Astrocyte (in vitro differentiated cells and primary cell): ENCODE results near the gene SLC4A3. TPM values are rescaled to one million over a fixed set of nuclear protein-coding genes. Genes with fewer than 3 reads are reported as not detected.

ENCODE experiments used
- DNase-seq: peaks from one replicate; pipeline ENCODE4 v3.0.0-alpha.2; 2010; ENCODE audit warnings: low read depth
- FAIRE-seq: peaks from 2 replicates; lab custom pipeline; 2011; peaks lifted over from hg19 to GRCh38; lab: Jason Lieb, UNC
- H2AFZ ChIP-seq: 2 replicates; pipeline ENCODE4 v1.6.0; 2012; ENCODE audit warnings: low read depth, low read length, inconsistent platforms
- H3K27ac ChIP-seq: 2 replicates; pipeline ENCODE4 v1.5.1; 2011; ENCODE audit warnings: low read depth, low read length, inconsistent platforms
- H3K27me3 ChIP-seq: 2 replicates; pipeline ENCODE4 v1.6.0; 2011; ENCODE audit warnings: low read length, inconsistent platforms; ENCODE audit not compliant: insufficient read depth
- H3K36me3 ChIP-seq: 2 replicates; pipeline ENCODE4 v1.5.1; 2011; ENCODE audit warnings: low read length, inconsistent platforms; ENCODE audit not compliant: insufficient read depth
- H3K4me1 ChIP-seq: 2 replicates; pipeline ENCODE4 v1.5.1; 2011; ENCODE audit warnings: low read length, inconsistent platforms; ENCODE audit not compliant: insufficient read depth
- H3K4me2 ChIP-seq: 2 replicates; pipeline ENCODE4 v1.6.0; 2012; ENCODE audit warnings: low read length, inconsistent platforms
- H3K4me3 ChIP-seq: 2 replicates; pipeline ENCODE4 v1.5.1; 2011; ENCODE audit warnings: low read depth, mild to moderate bottlenecking, low read length, inconsistent platforms; ENCODE audit not compliant: insufficient read depth
- H3K79me2 ChIP-seq: 2 replicates; pipeline ENCODE4 v1.6.0; 2012; ENCODE audit warnings: mild to moderate bottlenecking, low read length, inconsistent platforms; ENCODE audit not compliant: insufficient read depth
- H3K9ac ChIP-seq: 2 replicates; pipeline ENCODE4 v1.6.0; 2012; ENCODE audit warnings: mild to moderate bottlenecking, low read length, inconsistent platforms
- H3K9me3 ChIP-seq: 2 replicates; pipeline ENCODE4 v1.5.1; 2012; ENCODE audit warnings: low read depth, mild to moderate bottlenecking, low read length, inconsistent platforms; ENCODE audit not compliant: insufficient read depth
- H4K20me1 ChIP-seq: 2 replicates; pipeline ENCODE4 v1.6.0; 2012; ENCODE audit warnings: low read length, inconsistent platforms; ENCODE audit not compliant: insufficient read depth
- H3K27ac Mint-ChIP-seq: one replicate; pipeline ENCODE4 v1.8.0; 2021; ENCODE audit warnings: mild to moderate bottlenecking, mixed read lengths; ENCODE audit not compliant: unreplicated experiment
- H3K27me3 Mint-ChIP-seq: one replicate; pipeline ENCODE4 v1.8.0; 2021; ENCODE audit warnings: low read depth, mixed read lengths; ENCODE audit not compliant: unreplicated experiment
- H3K36me3 Mint-ChIP-seq: one replicate; pipeline ENCODE4 v1.8.0; 2021; ENCODE audit warnings: low read depth, mixed read lengths; ENCODE audit not compliant: unreplicated experiment
- H3K4me1 Mint-ChIP-seq: one replicate; pipeline ENCODE4 v1.8.0; 2021; ENCODE audit warnings: low read depth, mixed read lengths; ENCODE audit not compliant: unreplicated experiment
- H3K4me3 Mint-ChIP-seq: one replicate; pipeline ENCODE4 v1.8.0; 2021; ENCODE audit warnings: mild to moderate bottlenecking, moderate library complexity, mixed read lengths; ENCODE audit not compliant: unreplicated experiment
- H3K9me3 Mint-ChIP-seq: one replicate; pipeline ENCODE4 v1.8.0; 2021; ENCODE audit warnings: mild to moderate bottlenecking, mixed read lengths; ENCODE audit not compliant: unreplicated experiment
- CTCF ChIP-seq: IDR thresholded peaks from 2 replicates; pipeline ENCODE4 v1.5.1; 2011; ENCODE audit warnings: low read depth, mild to moderate bottlenecking, inconsistent platforms, low read length, moderate library complexity; ENCODE audit not compliant: insufficient read depth
- EZH2 ChIP-seq: IDR thresholded peaks from 2 replicates; pipeline ENCODE4 v1.6.1; 2012; ENCODE audit warnings: mild to moderate bottlenecking, low read length, inconsistent platforms; ENCODE audit not compliant: insufficient read depth
- total RNA-seq: library from RNA; stranded (reverse); gene quantifications from 2 replicates; pipeline ENCODE4 v1.2.1, GENCODE V29; 2021

The SLC4A3 gene
- total RNA-seq, 1 donor from 2014 or later, result 11.2 TPM

- FAIRE-seq (no peak), DNase-seq (no peak)
- Histone ChIP-seq H3K9ac (no peak overlapping the region), H3K27me3 (peaks cover 6% of the 10 kb centered on the region), H3K27ac (no peak overlapping the region), H3K36me3 (no peaks in the 10 kb centered on the region), H3K4me1 (no peaks in the 10 kb centered on the region), H3K79me2 (no peaks in the 10 kb centered on the region), H4K20me1 (no peaks in the 10 kb centered on the region), H3K9me3 (no peaks in the 10 kb centered on the region), H3K4me2 (no peak overlapping the region), H2AFZ (no peak overlapping the region), H3K4me3 (no peak overlapping the region)
- Mint-ChIP-seq H3K27me3 (peaks cover 14% of the 10 kb centered on the region), H3K27ac (no peak overlapping the region), H3K9me3 (no peaks in the 10 kb centered on the region), H3K4me1 (no peaks in the 10 kb centered on the region), H3K36me3 (no peaks in the 10 kb centered on the region), H3K4me3 (no peak overlapping the region)
- TF ChIP-seq EZH2, result no peak
- no peak for TF ChIP-seq CTCF
These were observed 45.0 kb downstream of the SLC4A3 start for GRCh38 chr2:219672406-219672805.

GRCh38 chr2:219675221-219675620, 47.8 kb downstream of the SLC4A3 start:
- H3K9ac ChIP-seq, result no peak overlapping the region
- peaks cover 2% of the 10 kb centered on the region for H3K9me3 Mint-ChIP-seq
- no peak for FAIRE-seq
- peaks cover 12% of the 10 kb centered on the region for H3K27me3 Mint-ChIP-seq
- no peaks in the 10 kb centered on the region for H3K4me1 ChIP-seq
- peaks cover 6% of the 10 kb centered on the region for H3K27me3 ChIP-seq
- H3K4me3 Mint-ChIP-seq, result no peak overlapping the region
- no peaks in the 10 kb centered on the region for H3K36me3 Mint-ChIP-seq
- H3K9me3 ChIP-seq, result no peaks in the 10 kb centered on the region
- DNase-seq, result no peak
- H3K79me2 ChIP-seq, result no peaks in the 10 kb centered on the region
- no peak overlapping the region for H3K4me3 ChIP-seq
- no peaks in the 10 kb centered on the region for H3K4me1 Mint-ChIP-seq
- H3K4me2 ChIP-seq, result no peak overlapping the region
- no peak overlapping the region for H3K27ac Mint-ChIP-seq
- H3K27ac ChIP-seq, result no peak overlapping the region
- no peaks in the 10 kb centered on the region for H4K20me1 ChIP-seq
- no peaks in the 10 kb centered on the region for H3K36me3 ChIP-seq
- H2AFZ ChIP-seq, result no peak overlapping the region
- TF ChIP-seq EZH2, result no peak
- no peak for TF ChIP-seq CTCF

- Histone ChIP-seq H3K4me3 (no peak overlapping the region), H3K9me3 (no peaks in the 10 kb centered on the region), H4K20me1 (no peaks in the 10 kb centered on the region), H3K27ac (no peak overlapping the region), H3K4me2 (no peak overlapping the region), H3K79me2 (no peaks in the 10 kb centered on the region), H3K36me3 (no peaks in the 10 kb centered on the region), H2AFZ (no peak overlapping the region), H3K9ac (no peak overlapping the region), H3K27me3 (peaks cover 3% of the 10 kb centered on the region), H3K4me1 (peaks cover under 1% of the 10 kb centered on the region)
- Mint-ChIP-seq H3K27ac (no peak overlapping the region), H3K27me3 (peaks cover 9% of the 10 kb centered on the region), H3K4me1 (peaks cover 2% of the 10 kb centered on the region), H3K36me3 (no peaks in the 10 kb centered on the region), H3K9me3 (peaks cover 2% of the 10 kb centered on the region), H3K4me3 (no peak overlapping the region)
- no peak for TF ChIP-seq EZH2
- no peak for TF ChIP-seq CTCF
- peak; percentile 44 for DNase-seq
- FAIRE-seq, result no peak
These were observed 49.2 kb downstream of the SLC4A3 start for GRCh38 chr2:219676586-219676985.
